ENCODE results near the gene TAF1B. TPM values are rescaled to one million over a fixed set of nuclear protein-coding genes. Genes with fewer than 3 reads are reported as not detected.

The TAF1B gene
- polyA plus RNA-seq, 2 donors = 5.7 to 7.9 TPM

- H3K9me3 ChIP-seq (ENCODE audit: control insufficient read depth in 2 of 2, insufficient read depth in 1 of 2, low read depth in 1 of 2, low read length in 1 of 2) = no peaks in the 10 kb centered on the region
- H3K27ac ChIP-seq (ENCODE audit: low read depth in 2 of 2, low read length in 1 of 2) = peak overlapping the region; percentile 96 to 97
- WGBS, 2 donors = 88 to 92% methylated on average over 13 of the region's 13 CpGs
- H3K4me1 ChIP-seq (ENCODE audit: control insufficient read depth in 2 of 2, insufficient read depth in 2 of 2, low read length in 1 of 2) = peaks cover 0 to 32% of the 10 kb centered on the region in 2 donors
- no peaks in the 10 kb centered on the region for H3K27me3 ChIP-seq (ENCODE audit: control insufficient read depth in 1 of 2, insufficient read depth in 2 of 2, low read length in 2 of 2)
- H3K4me3 ChIP-seq (ENCODE audit: low read depth in 1 of 2, low read length in 2 of 2) = no peak overlapping the region
- H3K36me3 ChIP-seq (ENCODE audit: control insufficient read depth in 2 of 2, insufficient read depth in 2 of 2, low read length in 1 of 2) = no peaks in the 10 kb centered on the region
Observed at GRCh38 chr2:9807555-9808305, 35.5 kb upstream of the TAF1B start.

- H3K36me3 ChIP-seq (ENCODE audit: control insufficient read depth in 2 of 2, insufficient read depth in 2 of 2, low read length in 1 of 2) = no peaks in the 10 kb centered on the region
- H3K4me1 ChIP-seq (ENCODE audit: control insufficient read depth in 2 of 2, insufficient read depth in 2 of 2, low read length in 1 of 2) = peaks cover 0 to 35% of the 10 kb centered on the region in 2 donors
- no peaks in the 10 kb centered on the region for H3K27me3 ChIP-seq (ENCODE audit: control insufficient read depth in 1 of 2, insufficient read depth in 2 of 2, low read length in 2 of 2)
- H3K9me3 ChIP-seq (ENCODE audit: control insufficient read depth in 2 of 2, insufficient read depth in 1 of 2, low read depth in 1 of 2, low read length in 1 of 2) = no peaks in the 10 kb centered on the region
- H3K27ac ChIP-seq (ENCODE audit: low read depth in 2 of 2, low read length in 1 of 2) = peak overlapping the region; percentile 96 to 97
- peak overlapping the region in 1 of 2 donors; percentile 14 for H3K4me3 ChIP-seq (ENCODE audit: low read depth in 1 of 2, low read length in 2 of 2)
- 51 to 64% methylated on average over 19 of the region's 19 CpGs for WGBS, 2 donors
Observed at GRCh38 chr2:9808334-9809063, 34.8 kb upstream of the TAF1B start.

- Histone ChIP-seq H3K4me3 (ENCODE audit: low read depth in 1 of 2, low read length in 2 of 2) (peak overlapping the region in 1 of 2 donors; percentile 14), H3K9me3 (ENCODE audit: control insufficient read depth in 2 of 2, insufficient read depth in 1 of 2, low read depth in 1 of 2, low read length in 1 of 2) (no peaks in the 10 kb centered on the region), H3K36me3 (ENCODE audit: control insufficient read depth in 2 of 2, insufficient read depth in 2 of 2, low read length in 1 of 2) (no peaks in the 10 kb centered on the region), H3K27ac (ENCODE audit: low read depth in 2 of 2, low read length in 1 of 2) (peak overlapping the region; percentile 96 to 97), H3K27me3 (ENCODE audit: control insufficient read depth in 1 of 2, insufficient read depth in 2 of 2, low read length in 2 of 2) (no peaks in the 10 kb centered on the region), H3K4me1 (ENCODE audit: control insufficient read depth in 2 of 2, insufficient read depth in 2 of 2, low read length in 1 of 2) (peaks cover 0 to 40% of the 10 kb centered on the region in 2 donors)
- WGBS, 2 donors = 51% methylated on average over 4 of the region's 4 CpGs
Observed at GRCh38 chr2:9809064-9809356, 34.3 kb upstream of the TAF1B start.

GRCh38 chr2:9809448-9810088 is 33.7 kb upstream of the TAF1B start:
- Histone ChIP-seq H3K4me1 (ENCODE audit: control insufficient read depth in 2 of 2, insufficient read depth in 2 of 2, low read length in 1 of 2) (peaks cover 0 to 44% of the 10 kb centered on the region in 2 donors), H3K27ac (ENCODE audit: low read depth in 2 of 2, low read length in 1 of 2) (peak overlapping the region; percentile 96 to 97)
- WGBS, 2 donors = 51 to 64% methylated on average over 15 of the region's 15 CpGs

GRCh38 chr2:9811216-9811615 is 32.1 kb upstream of the TAF1B start:
- no peaks in the 10 kb centered on the region for H3K27me3 ChIP-seq (ENCODE audit: control insufficient read depth in 1 of 2, insufficient read depth in 2 of 2, low read length in 2 of 2)
- H3K9me3 ChIP-seq (ENCODE audit: control insufficient read depth in 2 of 2, insufficient read depth in 1 of 2, low read depth in 1 of 2, low read length in 1 of 2) = no peaks in the 10 kb centered on the region
- H3K4me1 ChIP-seq (ENCODE audit: control insufficient read depth in 2 of 2, insufficient read depth in 2 of 2, low read length in 1 of 2) = peaks cover 0 to 44% of the 10 kb centered on the region in 2 donors
- H3K27ac ChIP-seq (ENCODE audit: low read depth in 2 of 2, low read length in 1 of 2) = peak overlapping the region; percentile 87 to 90
- WGBS, 2 donors = 47 to 60% methylated on average over 5 of the region's 5 CpGs
- H3K36me3 ChIP-seq (ENCODE audit: control insufficient read depth in 2 of 2, insufficient read depth in 2 of 2, low read length in 1 of 2) = no peaks in the 10 kb centered on the region
- H3K4me3 ChIP-seq (ENCODE audit: low read depth in 1 of 2, low read length in 2 of 2) = no peak overlapping the region

More at GRCh38 chr2:9809448-9810088, 33.7 kb upstream of the TAF1B start:
- Histone ChIP-seq H3K36me3 (ENCODE audit: control insufficient read depth in 2 of 2, insufficient read depth in 2 of 2, low read length in 1 of 2) (no peaks in the 10 kb centered on the region), H3K4me3 (ENCODE audit: low read depth in 1 of 2, low read length in 2 of 2) (no peak overlapping the region), H3K27me3 (ENCODE audit: control insufficient read depth in 1 of 2, insufficient read depth in 2 of 2, low read length in 2 of 2) (no peaks in the 10 kb centered on the region), H3K9me3 (ENCODE audit: control insufficient read depth in 2 of 2, insufficient read depth in 1 of 2, low read depth in 1 of 2, low read length in 1 of 2) (no peaks in the 10 kb centered on the region)

- Histone ChIP-seq H3K9me3 (ENCODE audit: control insufficient read depth in 2 of 2, insufficient read depth in 1 of 2, low read depth in 1 of 2, low read length in 1 of 2) (no peaks in the 10 kb centered on the region), H3K27me3 (ENCODE audit: control insufficient read depth in 1 of 2, insufficient read depth in 2 of 2, low read length in 2 of 2) (no peaks in the 10 kb centered on the region), H3K4me1 (ENCODE audit: control insufficient read depth in 2 of 2, insufficient read depth in 2 of 2, low read length in 1 of 2) (peaks cover 0 to 44% of the 10 kb centered on the region in 2 donors), H3K27ac (ENCODE audit: low read depth in 2 of 2, low read length in 1 of 2) (peak overlapping the region; percentile 87 to 90), H3K4me3 (ENCODE audit: low read depth in 1 of 2, low read length in 2 of 2) (no peak overlapping the region), H3K36me3 (ENCODE audit: control insufficient read depth in 2 of 2, insufficient read depth in 2 of 2, low read length in 1 of 2) (no peaks in the 10 kb centered on the region)
- WGBS, 2 donors = 75% methylated on average over 27 of the region's 27 CpGs
Observed at GRCh38 chr2:9811679-9812511, 31.4 kb upstream of the TAF1B start.

GRCh38 chr2:9812945-9813311 is 30.3 kb upstream of the TAF1B start:
- Histone ChIP-seq H3K4me1 (ENCODE audit: control insufficient read depth in 2 of 2, insufficient read depth in 2 of 2, low read length in 1 of 2) (peaks cover 0 to 42% of the 10 kb centered on the region in 2 donors), H3K4me3 (ENCODE audit: low read depth in 1 of 2, low read length in 2 of 2) (no peak overlapping the region), H3K27ac (ENCODE audit: low read depth in 2 of 2, low read length in 1 of 2) (peak overlapping the region; percentile 43 to 90), H3K27me3 (ENCODE audit: control insufficient read depth in 1 of 2, insufficient read depth in 2 of 2, low read length in 2 of 2) (no peaks in the 10 kb centered on the region), H3K36me3 (ENCODE audit: control insufficient read depth in 2 of 2, insufficient read depth in 2 of 2, low read length in 1 of 2) (no peaks in the 10 kb centered on the region), H3K9me3 (ENCODE audit: control insufficient read depth in 2 of 2, insufficient read depth in 1 of 2, low read depth in 1 of 2, low read length in 1 of 2) (no peaks in the 10 kb centered on the region)
- WGBS, 2 donors = 79 to 85% methylated on average over 10 of the region's 10 CpGs

- Histone ChIP-seq H3K4me3 (ENCODE audit: low read depth in 1 of 2, low read length in 2 of 2) (no peak overlapping the region), H3K27me3 (ENCODE audit: control insufficient read depth in 1 of 2, insufficient read depth in 2 of 2, low read length in 2 of 2) (no peaks in the 10 kb centered on the region), H3K4me1 (ENCODE audit: control insufficient read depth in 2 of 2, insufficient read depth in 2 of 2, low read length in 1 of 2) (peaks cover 0 to 36% of the 10 kb centered on the region in 2 donors), H3K27ac (ENCODE audit: low read depth in 2 of 2, low read length in 1 of 2) (peak overlapping the region; percentile 43 to 90), H3K36me3 (ENCODE audit: control insufficient read depth in 2 of 2, insufficient read depth in 2 of 2, low read length in 1 of 2) (no peaks in the 10 kb centered on the region), H3K9me3 (ENCODE audit: control insufficient read depth in 2 of 2, insufficient read depth in 1 of 2, low read depth in 1 of 2, low read length in 1 of 2) (no peaks in the 10 kb centered on the region)
- 17 to 19% methylated on average over 24 of the region's 24 CpGs for WGBS, 2 donors
Observed at GRCh38 chr2:9813312-9814128, 29.8 kb upstream of the TAF1B start.

Data from esophagus (tissue), 2 donors.